ENCODE results near the gene COX6A1.

Gene COX6A1

GRCh38 chr12:120437735-120438494, at the start of gene COX6A1:
TSS of gene COX6A1 (plus strand) at chr12:120438113. CDS start at chr12:120438127, 14 bp downstream.
- H3K27me3 ChIP-seq (ENCODE audit: control insufficient read depth, insufficient read depth, low read length), result no peaks in the 10 kb centered on the region
- H3K36me3 ChIP-seq (ENCODE audit: control insufficient read depth, insufficient read depth, low read length), result peaks cover 23% of the 10 kb centered on the region
- H3K4me3 ChIP-seq (ENCODE audit: low read depth, low read length), result peak within 1 kb of the TSS; percentile 96
- peak within 1 kb of the TSS; percentile 67; the same call in 1 of the 2 replicates for H3K9ac ChIP-seq (ENCODE audit: low read depth, low read length)
- H3K27ac ChIP-seq (ENCODE audit: low read depth, low read length), result peak within 1 kb of the TSS; percentile 86
- H3K9me3 ChIP-seq (ENCODE audit: control insufficient read depth, insufficient read depth, low read length), result no peaks in the 10 kb centered on the region
- 0 out of 2 replicates have a peak, but pooled peaks cover 3% of the 10 kb centered on the region for H3K4me1 ChIP-seq (ENCODE audit: control insufficient read depth, insufficient read depth, low read length)

GRCh38 chr12:120388691-120389481, 49.0 kb upstream of the COX6A1 start:
- H3K4me3 ChIP-seq (ENCODE audit: low read depth, low read length), result peak overlapping the region; percentile 54

GRCh38 chr12:120390540-120391120, 47.3 kb upstream of the COX6A1 start:
- no peaks in the 10 kb centered on the region; the same call in 1 of the 2 replicates for H3K27me3 ChIP-seq (ENCODE audit: control insufficient read depth, insufficient read depth, low read length)
- no peak overlapping the region for H3K27ac ChIP-seq (ENCODE audit: low read depth, low read length)
- no peaks in the 10 kb centered on the region for H3K36me3 ChIP-seq (ENCODE audit: control insufficient read depth, insufficient read depth, low read length)

More at GRCh38 chr12:120388691-120389481, 49.0 kb upstream of the COX6A1 start:
- Histone ChIP-seq H3K36me3 (ENCODE audit: control insufficient read depth, insufficient read depth, low read length) (no peaks in the 10 kb centered on the region), H3K4me1 (ENCODE audit: control insufficient read depth, insufficient read depth, low read length) (peaks cover 8% of the 10 kb centered on the region; the same call in 1 of the 2 replicates), H3K9ac (ENCODE audit: low read depth, low read length) (peak overlapping the region; percentile 62), H3K27ac (ENCODE audit: low read depth, low read length) (peak overlapping the region; percentile 95), H3K9me3 (ENCODE audit: control insufficient read depth, insufficient read depth, low read length) (no peaks in the 10 kb centered on the region), H3K27me3 (ENCODE audit: control insufficient read depth, insufficient read depth, low read length) (no peaks in the 10 kb centered on the region; the same call in 1 of the 2 replicates)

GRCh38 chr12:120394483-120395367, 43.2 kb upstream of the COX6A1 start:
- Histone ChIP-seq H3K9ac (ENCODE audit: low read depth, low read length) (no peak overlapping the region), H3K4me1 (ENCODE audit: control insufficient read depth, insufficient read depth, low read length) (peaks cover 9% of the 10 kb centered on the region; the same call in 1 of the 2 replicates), H3K4me3 (ENCODE audit: low read depth, low read length) (no peak overlapping the region; the same call in 1 of the 2 replicates), H3K9me3 (ENCODE audit: control insufficient read depth, insufficient read depth, low read length) (no peaks in the 10 kb centered on the region), H3K27ac (ENCODE audit: low read depth, low read length) (peak overlapping the region; percentile 77), H3K36me3 (ENCODE audit: control insufficient read depth, insufficient read depth, low read length) (no peaks in the 10 kb centered on the region), H3K27me3 (ENCODE audit: control insufficient read depth, insufficient read depth, low read length) (no peaks in the 10 kb centered on the region)

More at GRCh38 chr12:120390540-120391120, 47.3 kb upstream of the COX6A1 start:
- H3K9me3 ChIP-seq (ENCODE audit: control insufficient read depth, insufficient read depth, low read length), result no peaks in the 10 kb centered on the region
- no peak overlapping the region for H3K4me3 ChIP-seq (ENCODE audit: low read depth, low read length)
- no peak overlapping the region for H3K9ac ChIP-seq (ENCODE audit: low read depth, low read length)
- peaks cover 16% of the 10 kb centered on the region for H3K4me1 ChIP-seq (ENCODE audit: control insufficient read depth, insufficient read depth, low read length)

- Histone ChIP-seq H3K36me3 (ENCODE audit: control insufficient read depth, insufficient read depth, low read length) (no peaks in the 10 kb centered on the region), H3K9ac (ENCODE audit: low read depth, low read length) (no peak overlapping the region), H3K4me1 (ENCODE audit: control insufficient read depth, insufficient read depth, low read length) (peaks cover 17% of the 10 kb centered on the region), H3K27me3 (ENCODE audit: control insufficient read depth, insufficient read depth, low read length) (no peaks in the 10 kb centered on the region), H3K27ac (ENCODE audit: low read depth, low read length) (no peak overlapping the region), H3K4me3 (ENCODE audit: low read depth, low read length) (no peak overlapping the region), H3K9me3 (ENCODE audit: control insufficient read depth, insufficient read depth, low read length) (no peaks in the 10 kb centered on the region)
Measured at GRCh38 chr12:120397824-120398540, 39.9 kb upstream of the COX6A1 start.

GRCh38 chr12:120399531-120399930, 38.4 kb upstream of the COX6A1 start:
- no peaks in the 10 kb centered on the region for H3K27me3 ChIP-seq (ENCODE audit: control insufficient read depth, insufficient read depth, low read length)
- no peaks in the 10 kb centered on the region for H3K9me3 ChIP-seq (ENCODE audit: control insufficient read depth, insufficient read depth, low read length)
- peaks cover 12% of the 10 kb centered on the region for H3K4me1 ChIP-seq (ENCODE audit: control insufficient read depth, insufficient read depth, low read length)
- no peak overlapping the region for H3K9ac ChIP-seq (ENCODE audit: low read depth, low read length)
- H3K27ac ChIP-seq (ENCODE audit: low read depth, low read length), result no peak overlapping the region
- no peak overlapping the region for H3K4me3 ChIP-seq (ENCODE audit: low read depth, low read length)
- no peaks in the 10 kb centered on the region for H3K36me3 ChIP-seq (ENCODE audit: control insufficient read depth, insufficient read depth, low read length)

- Histone ChIP-seq H3K27ac (ENCODE audit: low read depth, low read length) (peak overlapping the region; percentile 77), H3K4me3 (ENCODE audit: low read depth, low read length) (peak overlapping the region; percentile 14; the same call in 1 of the 2 replicates), H3K9me3 (ENCODE audit: control insufficient read depth, insufficient read depth, low read length) (no peaks in the 10 kb centered on the region), H3K4me1 (ENCODE audit: control insufficient read depth, insufficient read depth, low read length) (peaks cover 9% of the 10 kb centered on the region), H3K9ac (ENCODE audit: low read depth, low read length) (no peak overlapping the region; the same call in 1 of the 2 replicates), H3K27me3 (ENCODE audit: control insufficient read depth, insufficient read depth, low read length) (no peaks in the 10 kb centered on the region), H3K36me3 (ENCODE audit: control insufficient read depth, insufficient read depth, low read length) (no peaks in the 10 kb centered on the region)
Measured at GRCh38 chr12:120402217-120402616, 35.7 kb upstream of the COX6A1 start.

- H3K27me3 ChIP-seq (ENCODE audit: control insufficient read depth, insufficient read depth, low read length), result no peaks in the 10 kb centered on the region
- no peak overlapping the region for H3K4me3 ChIP-seq (ENCODE audit: low read depth, low read length)
- no peak overlapping the region for H3K9ac ChIP-seq (ENCODE audit: low read depth, low read length)
- no peak overlapping the region for H3K27ac ChIP-seq (ENCODE audit: low read depth, low read length)
- H3K9me3 ChIP-seq (ENCODE audit: control insufficient read depth, insufficient read depth, low read length), result no peaks in the 10 kb centered on the region
- H3K36me3 ChIP-seq (ENCODE audit: control insufficient read depth, insufficient read depth, low read length), result no peaks in the 10 kb centered on the region
- peaks cover 9% of the 10 kb centered on the region for H3K4me1 ChIP-seq (ENCODE audit: control insufficient read depth, insufficient read depth, low read length)
Measured at GRCh38 chr12:120403869-120404268, 34.0 kb upstream of the COX6A1 start.

- Histone ChIP-seq H3K9ac (ENCODE audit: low read depth, low read length) (no peak overlapping the region), H3K9me3 (ENCODE audit: control insufficient read depth, insufficient read depth, low read length) (no peaks in the 10 kb centered on the region), H3K4me3 (ENCODE audit: low read depth, low read length) (no peak overlapping the region), H3K36me3 (ENCODE audit: control insufficient read depth, insufficient read depth, low read length) (no peaks in the 10 kb centered on the region), H3K27ac (ENCODE audit: low read depth, low read length) (no peak overlapping the region), H3K27me3 (ENCODE audit: control insufficient read depth, insufficient read depth, low read length) (no peaks in the 10 kb centered on the region), H3K4me1 (ENCODE audit: control insufficient read depth, insufficient read depth, low read length) (peaks cover 9% of the 10 kb centered on the region)
Measured at GRCh38 chr12:120404271-120404670, 33.6 kb upstream of the COX6A1 start.

All from HUES48 (cell line).